GM23338 (cell line): Measurements from ENCODE around the gene TRIML2. TPM values are rescaled to one million over a fixed set of nuclear protein-coding genes. Genes with fewer than 3 reads are reported as not detected.
A peak's percentile ranks its signal among the peaks of the same experiment; 100 is the strongest.

Experiments used
- ATAC-seq: fragments of 200-7000 bp; cut with Tn5 transposase; 3 replicates; pipeline ENCODE4 v1.9.1; 2020
- DNase-seq: peaks from one replicate; pipeline ENCODE4 v3.0.0-alpha.2; 2015; ENCODE audit warnings: low spot score
- H2AFZ ChIP-seq: fragments of 200-600 bp; sonication (generic); 2 replicates; pipeline ENCODE4 v1.8.0; 2016; ENCODE audit warnings: antibody characterized with exemption, mild to moderate bottlenecking, moderate library complexity
- H3F3A ChIP-seq: fragments of 200-600 bp; sonication (generic); replicated peaks from 2 replicates; pipeline ENCODE4 v1.8.0; 2017; ENCODE audit warnings: antibody characterized with exemption, mixed run types, low read depth
- H3K27ac ChIP-seq: fragments of 200-600 bp; sonication (generic); 2 replicates; pipeline ENCODE4 v1.6.1; 2016; ENCODE audit warnings: low read depth
- H3K27me3 ChIP-seq: fragments of 200-600 bp; sonication (generic); 2 replicates; pipeline ENCODE4 v1.8.0; 2016; ENCODE audit warnings: mild to moderate bottlenecking, mixed run types, moderate library complexity; ENCODE audit not compliant: insufficient read depth
- H3K36me3 ChIP-seq: fragments of 200-600 bp; sonication (generic); 2 replicates; pipeline ENCODE4 v1.8.0; 2016; ENCODE audit warnings: mild to moderate bottlenecking; ENCODE audit not compliant: insufficient read depth
- H3K4me1 ChIP-seq: fragments of 200-600 bp; sonication (generic); 2 replicates; pipeline ENCODE4 v1.8.0; 2016; ENCODE audit warnings: mild to moderate bottlenecking, moderate library complexity; ENCODE audit not compliant: insufficient read depth
- H3K4me2 ChIP-seq: fragments of 200-600 bp; sonication (generic); 2 replicates; pipeline ENCODE4 v1.7.1; 2017; ENCODE audit warnings: mixed run types
- H3K4me3 ChIP-seq: fragments of 200-600 bp; sonication (generic); 2 replicates; pipeline ENCODE4 v1.6.1; 2016; ENCODE audit warnings: mixed run types
- H3K79me2 ChIP-seq: fragments of 200-600 bp; sonication (generic); replicated peaks from 2 replicates; pipeline ENCODE4 v1.8.0; 2017; ENCODE audit warnings: mild to moderate bottlenecking; ENCODE audit not compliant: insufficient read depth
- H3K9me2 ChIP-seq: fragments of 200-600 bp; sonication (generic); 2 replicates; pipeline ENCODE4 v1.8.0; 2017; ENCODE audit not compliant: insufficient read depth
- H4K20me1 ChIP-seq: fragments of 200-600 bp; sonication (generic); replicated peaks from 2 replicates; pipeline ENCODE4 v1.8.0; 2017; ENCODE audit warnings: mild to moderate bottlenecking; ENCODE audit not compliant: insufficient read depth
- H3K27ac Mint-ChIP-seq: 2 replicates; pipeline ENCODE4 v1.8.0; 2020; ENCODE audit warnings: inconsistent platforms, mild to moderate bottlenecking, moderate library complexity, mixed read lengths
- H3K27me3 Mint-ChIP-seq: 3 replicates; pipeline ENCODE4 v1.8.0; 2022; ENCODE audit warnings: low read depth, mild to moderate bottlenecking, moderate library complexity, mixed read lengths, inconsistent platforms; ENCODE audit not compliant: insufficient read depth, poor library complexity
- H3K36me3 Mint-ChIP-seq: 3 replicates; pipeline ENCODE4 v1.8.0; 2021; ENCODE audit warnings: low read depth, mild to moderate bottlenecking, inconsistent platforms, moderate library complexity, mixed read lengths
- H3K4me1 Mint-ChIP-seq: 3 replicates; pipeline ENCODE4 v1.8.0; 2020; ENCODE audit warnings: mild to moderate bottlenecking, inconsistent platforms, mixed read lengths
- H3K4me3 Mint-ChIP-seq: 3 replicates; pipeline ENCODE4 v1.8.0; 2021; ENCODE audit warnings: moderate library complexity, mild to moderate bottlenecking, inconsistent platforms, mixed read lengths
- H3K9me3 Mint-ChIP-seq: 3 replicates; pipeline ENCODE4 v1.8.0; 2020; ENCODE audit warnings: moderate library complexity, mild to moderate bottlenecking, inconsistent platforms, mixed read lengths
- CREB1 ChIP-seq: fragments of 250-450 bp; sonication (Bioruptor Pico); IDR thresholded peaks from 2 replicates; pipeline ENCODE4 v1.5.0; 2020; ENCODE audit warnings: low read depth, mild to moderate bottlenecking, moderate library complexity
- CTCF ChIP-seq, 2 experiments: fragments of 200-600 bp in 1 of 2; sonication (generic) in 1 of 2; conservative IDR thresholded peaks; 2 replicates each; pipeline versions ENCODE4 v1.5.1 to v1.6.1; 2016 to 2017; ENCODE audit warnings: antibody characterized with exemption in 2 of 2, low read depth in 2 of 2, mild to moderate bottlenecking in 2 of 2, moderate library complexity in 1 of 2
- EZH2 ChIP-seq: fragments of 200-600 bp; sonication (generic); IDR thresholded peaks from one replicate; pipeline ENCODE4 v1.8.0; 2017; ENCODE audit warnings: antibody characterized with exemption, mild to moderate bottlenecking, low read depth; ENCODE audit not compliant: unreplicated experiment
- JUNB ChIP-seq: IDR thresholded peaks from one replicate; pipeline ENCODE4 v1.6.1; 2016; ENCODE audit warnings: antibody characterized with exemption; ENCODE audit not compliant: unreplicated experiment
- NANOG ChIP-seq: IDR thresholded peaks from 2 replicates; pipeline ENCODE4 v1.6.1; 2016; ENCODE audit warnings: antibody characterized with exemption, borderline replicate concordance
- POLR2AphosphoS5 ChIP-seq: IDR thresholded peaks from 2 replicates; pipeline ENCODE4 v1.6.1; 2016; ENCODE audit warnings: antibody characterized with exemption, low read depth
- ZNF114 ChIP-seq: fragments of 250-450 bp; sonication (Bioruptor Pico); IDR thresholded peaks from 2 replicates; pipeline ENCODE4 v1.5.0; 2020; ENCODE audit warnings: mild to moderate bottlenecking, moderate library complexity
- long read RNA-seq: library from polyadenylated mRNA; unstranded; transcript quantifications from one replicate; pipeline ENCODE4 v2.0.0, GENCODE V29; 2020; ENCODE audit not compliant: unreplicated experiment
- polyA plus RNA-seq: library from polyadenylated mRNA; unstranded; fragments of >200 nt; fragmentation: Nextera tagmentation; extraction: Ambion mirVana; gene quantifications from 2 replicates; pipeline ENCODE4 v1.2.1, GENCODE V29; 2016
- total RNA-seq: library from RNA; depleted of rRNA; stranded (reverse); fragments of >200 nt; shearing (Covaris generic); gene quantifications from 2 replicates; pipeline ENCODE4 v1.2.3, GENCODE V29; 2014; rRNA removed

Gene TRIML2
- total RNA-seq (46.8 and 57.8 TPM in 2 replicates), polyA plus RNA-seq (77.9 and 79.2 TPM in 2 replicates)
- long read RNA-seq, partial matches to known transcripts = 7 of 20 reads
- long read RNA-seq, other reads (novel, unspliced or antisense) = 13 of 20 reads

- Histone ChIP-seq H3F3A (no peaks in the 10 kb centered on the region; the same call in 1 of the 2 replicates), H3K9me2 (no peaks in the 10 kb centered on the region), H4K20me1 (no peaks in the 10 kb centered on the region), H3K4me2 (peak within 1 kb of the TSS; percentile 72), H3K79me2 (peaks cover 23% of the 10 kb centered on the region), H3K36me3 (peaks cover 10% of the 10 kb centered on the region; the same call in 1 of the 2 replicates), H3K4me1 (peaks cover 21% of the 10 kb centered on the region), H3K27ac (peak within 1 kb of the TSS; percentile 99), H3K27me3 (no peaks in the 10 kb centered on the region), H3K4me3 (peak within 1 kb of the TSS; percentile 52), H2AFZ (no peak within 1 kb of the TSS)
- H3K27me3 Mint-ChIP-seq = peaks cover 4% of the 10 kb centered on the region
- H3K4me3 Mint-ChIP-seq = peak within 1 kb of the TSS; percentile 75
- peak within 1 kb of the TSS; percentile 97 for H3K27ac Mint-ChIP-seq
- peaks cover 42% of the 10 kb centered on the region for H3K4me1 Mint-ChIP-seq
- peaks cover 36% of the 10 kb centered on the region for H3K36me3 Mint-ChIP-seq
- peaks cover 9% of the 10 kb centered on the region; the same call in 2 of the 3 replicates for H3K9me3 Mint-ChIP-seq
- TF ChIP-seq ZNF114 (CRISPR knock-in tag) (no peak), CTCF (conservative IDR thresholded peaks at IDR 0.05; ENCODE audit: low read depth in 2 of 2) (no peak), NANOG (no peak)
- ATAC-seq (peak; percentile 60), DNase-seq (peak; percentile 48)
Observed at GRCh38 chr4:188109157-188109755, at the start of gene TRIML2. Gene TRIML2 (minus strand): TSS chr4:188109603. CDS start chr4:188105368, 4,235 bp downstream.

- no peaks in the 10 kb centered on the region for H3K4me1 ChIP-seq
- Mint-ChIP-seq H3K27me3 (peaks cover 10% of the 10 kb centered on the region), H3K36me3 (peaks cover 11% of the 10 kb centered on the region), H3K4me3 (no peak overlapping the region), H3K4me1 (peaks cover 6% of the 10 kb centered on the region; the same call in 1 of the 3 replicates), H3K27ac (no peak overlapping the region), H3K9me3 (peaks cover 24% of the 10 kb centered on the region)
- no peaks in the 10 kb centered on the region for H3K27me3 ChIP-seq
- no peaks in the 10 kb centered on the region for H3F3A ChIP-seq
- H3K79me2 ChIP-seq = no peaks in the 10 kb centered on the region
- no peak for ATAC-seq
- no peak for TF ChIP-seq POLR2AphosphoS5
- no peak for TF ChIP-seq CREB1 (CRISPR knock-in tag)
- TF ChIP-seq NANOG = no peak
- TF ChIP-seq ZNF114 (CRISPR knock-in tag) = no peak
- TF ChIP-seq JUNB = no peak
- no peak for TF ChIP-seq EZH2
- H3K4me3 ChIP-seq = no peak overlapping the region
- H3K9me2 ChIP-seq = no peaks in the 10 kb centered on the region
- H3K4me2 ChIP-seq = no peak overlapping the region
- H2AFZ ChIP-seq = peak overlapping the region; percentile 72
- no peak for DNase-seq
- no peak overlapping the region for H3K27ac ChIP-seq
- H3K36me3 ChIP-seq = no peaks in the 10 kb centered on the region
- no peaks in the 10 kb centered on the region for H4K20me1 ChIP-seq
Observed at GRCh38 chr4:188158336-188158735, 48.9 kb upstream of the TRIML2 start.
